GM04503 (cell line): ENCODE measurements around the gene SLC24A4.

Source experiments
- DNase-seq: peaks from one replicate; pipeline ENCODE4 v3.0.0-alpha.2; 2012; ENCODE audit warnings: low read depth

SLC24A4 gene

DNA sequence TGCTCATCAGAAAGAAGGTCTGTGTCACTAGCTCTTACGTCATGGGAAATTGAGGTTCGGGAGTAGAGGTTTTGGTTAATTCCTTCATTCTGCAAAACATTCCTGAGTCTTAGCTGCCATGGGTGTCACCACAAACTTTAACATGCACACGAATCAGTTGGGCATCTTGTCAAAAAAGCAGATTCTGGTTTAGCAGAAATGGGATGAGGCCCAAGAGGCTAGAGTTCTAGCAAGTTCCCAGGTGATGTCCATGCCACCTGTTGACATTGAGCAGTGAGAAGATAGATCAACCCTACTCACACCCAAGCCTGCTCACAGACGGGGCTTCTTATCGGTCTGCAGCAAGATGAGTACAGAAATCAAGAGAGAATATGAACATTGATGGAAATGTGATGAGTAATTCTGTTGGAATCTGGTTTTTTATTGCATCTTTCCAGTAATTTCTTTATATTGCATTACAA, 179.0 kb downstream of the SLC24A4 start:
- peak; percentile 86 for DNase-seq

DNA sequence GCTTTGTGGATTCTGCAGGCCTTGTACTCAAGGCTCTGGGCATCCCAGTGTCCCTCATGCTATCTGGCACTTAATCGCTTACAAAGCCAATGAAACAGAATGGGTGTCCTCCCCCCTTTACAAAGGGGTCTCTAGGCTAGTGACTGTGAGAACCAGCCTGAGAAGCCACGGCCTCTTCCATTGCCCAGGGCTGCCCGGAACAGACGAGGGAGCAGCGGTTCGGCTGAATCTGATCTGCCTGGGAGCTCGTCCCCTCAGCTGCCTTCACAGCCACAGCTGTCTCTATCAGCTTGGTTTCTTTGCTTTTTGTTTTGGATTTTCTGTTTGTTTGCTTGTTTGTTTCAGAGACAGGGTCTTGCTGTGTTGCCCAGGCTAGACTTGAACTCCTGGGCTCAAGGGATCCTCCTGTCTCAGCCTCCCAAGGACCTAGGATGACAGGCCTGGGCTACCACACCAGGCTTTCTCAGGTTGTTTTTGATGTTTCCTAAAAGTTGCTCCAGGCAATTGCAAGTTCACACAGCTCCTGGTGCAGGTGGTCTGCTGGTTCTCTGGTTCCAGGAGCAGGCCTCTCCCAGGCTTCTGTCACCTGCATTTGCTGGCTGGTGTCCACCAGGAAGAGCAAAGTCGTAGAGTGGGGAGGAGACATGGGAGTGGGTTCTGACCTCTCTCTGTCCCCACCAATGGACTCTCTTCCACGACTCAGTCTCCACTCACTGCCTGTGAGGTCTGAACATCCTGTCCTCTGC, 179.7 kb downstream of the SLC24A4 start:
- DNase-seq, result no peak

DNA sequence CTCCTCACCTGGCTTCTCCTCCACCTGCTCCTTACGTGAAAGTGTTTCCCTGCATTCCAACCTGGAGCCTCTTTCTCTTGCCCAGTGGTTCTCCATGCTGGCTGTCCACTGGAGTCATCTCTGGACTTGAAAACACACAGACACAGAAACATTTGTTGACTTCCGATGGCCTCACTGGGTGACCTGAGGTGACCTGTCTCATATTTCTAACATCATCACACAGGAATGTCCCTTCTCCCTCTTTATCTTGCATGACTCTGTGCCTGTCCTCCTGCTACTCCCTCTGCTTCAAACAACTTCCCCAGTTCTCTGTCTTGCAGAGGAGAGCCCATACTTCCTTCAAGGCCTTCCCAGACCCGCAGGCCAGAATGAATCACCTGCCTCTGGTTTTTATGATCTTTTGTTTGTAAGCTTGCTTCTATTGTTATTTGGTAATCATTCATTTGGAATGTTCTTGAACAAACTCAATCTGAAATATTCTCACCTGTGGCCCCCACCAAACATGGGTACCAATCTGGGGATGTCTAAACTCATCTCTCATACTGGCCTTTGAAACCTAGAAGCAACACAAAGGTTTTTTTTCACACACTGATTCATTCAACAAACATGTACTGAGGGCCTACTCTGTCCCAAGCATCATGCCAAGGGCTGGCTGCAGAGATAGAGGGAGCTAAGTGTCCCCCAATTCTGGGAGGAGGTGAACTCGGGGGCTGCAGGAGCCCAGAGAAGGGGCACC, 181.0 kb downstream of the SLC24A4 start:
- peak; percentile 77 for DNase-seq

DNA sequence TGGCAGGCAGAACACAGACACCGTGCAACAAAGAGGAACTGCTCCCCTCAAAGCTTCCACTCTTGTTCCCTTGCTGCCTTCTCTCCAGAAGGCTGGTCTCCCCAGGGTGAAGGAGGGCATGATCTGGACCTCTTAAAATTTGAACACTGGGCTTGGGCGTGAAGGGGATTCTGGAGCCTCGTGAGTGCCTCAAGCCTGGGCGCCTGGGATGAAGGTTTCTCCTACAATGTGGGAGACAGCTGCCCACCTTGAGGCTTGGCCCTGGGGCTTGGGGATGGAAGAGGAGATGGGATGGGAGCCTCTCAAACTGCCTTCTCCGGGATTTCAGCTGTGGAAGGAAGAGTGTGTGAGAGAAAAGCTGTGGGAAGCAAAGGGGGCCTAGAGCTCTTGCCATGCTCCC, 182.9 kb downstream of the SLC24A4 start:
- no peak for DNase-seq

DNA sequence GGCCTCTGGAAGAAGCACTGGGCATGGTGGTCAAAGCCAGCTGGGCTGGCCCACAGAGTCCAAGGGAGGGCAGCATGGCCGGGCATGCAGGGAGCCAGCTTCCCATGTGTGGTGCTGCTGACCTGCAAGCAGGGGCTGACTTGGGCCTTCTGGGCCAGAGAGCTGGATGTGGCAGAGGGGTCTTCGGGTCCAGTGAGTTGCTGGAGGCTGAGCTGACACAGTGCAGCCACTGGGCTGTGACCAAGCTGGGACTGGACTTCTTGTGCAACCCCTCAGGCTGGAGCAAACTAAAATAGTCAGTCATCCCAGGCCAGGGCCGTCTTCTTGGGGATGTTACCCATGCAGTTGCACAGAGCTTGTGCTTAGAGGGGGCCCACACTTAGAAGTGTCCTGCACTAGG, 183.3 kb downstream of the SLC24A4 start:
- DNase-seq, result no peak

DNA sequence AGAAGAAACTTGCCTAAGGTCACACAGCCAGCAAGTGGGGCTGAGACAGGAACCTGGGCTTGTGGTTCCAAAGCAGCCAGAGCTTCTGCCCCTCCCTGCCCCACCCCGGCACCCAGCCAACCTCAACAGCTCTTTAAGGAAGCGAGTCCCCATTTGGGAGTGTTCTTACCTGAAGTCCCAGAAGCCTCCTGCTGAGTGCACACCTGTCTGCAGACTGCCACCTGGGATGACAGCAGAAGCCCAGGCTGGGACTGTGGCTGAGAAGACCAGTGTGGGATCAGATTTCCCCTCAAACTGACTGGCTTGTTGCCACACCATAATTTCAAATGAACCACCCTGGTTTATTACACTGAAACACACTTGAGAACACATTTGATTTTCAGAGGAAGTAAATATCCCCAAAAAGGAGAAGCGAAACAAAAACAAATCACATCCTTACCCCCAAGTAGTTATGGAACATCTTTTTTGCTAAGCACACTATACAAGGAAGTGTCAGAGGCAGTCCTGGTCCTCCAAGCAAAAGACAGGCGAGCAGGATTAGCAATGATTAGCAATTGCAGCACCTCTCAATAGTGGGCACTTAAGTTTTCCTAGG, 184.3 kb downstream of the SLC24A4 start:
- DNase-seq, result no peak

DNA sequence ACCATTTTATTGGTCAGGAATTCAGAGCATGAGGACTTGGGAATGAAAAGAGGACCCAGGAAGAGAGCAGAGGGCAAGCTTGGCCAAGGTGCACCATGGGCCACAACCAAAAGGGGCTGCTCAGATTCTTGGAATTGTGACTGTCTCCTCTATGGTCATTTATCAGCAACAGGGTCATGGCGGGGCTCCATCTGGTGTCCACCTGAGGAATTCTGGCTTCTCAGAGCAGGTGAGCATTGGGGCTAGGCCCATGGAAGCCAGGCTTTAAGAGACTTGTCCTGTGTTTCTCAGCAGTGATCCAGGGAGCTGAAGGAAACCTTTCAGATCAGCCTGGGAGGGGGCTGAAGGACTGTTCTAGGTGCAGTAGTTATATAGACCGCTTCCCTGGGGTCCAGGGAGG, 188.0 kb downstream of the SLC24A4 start:
- DNase-seq, result no peak

DNA sequence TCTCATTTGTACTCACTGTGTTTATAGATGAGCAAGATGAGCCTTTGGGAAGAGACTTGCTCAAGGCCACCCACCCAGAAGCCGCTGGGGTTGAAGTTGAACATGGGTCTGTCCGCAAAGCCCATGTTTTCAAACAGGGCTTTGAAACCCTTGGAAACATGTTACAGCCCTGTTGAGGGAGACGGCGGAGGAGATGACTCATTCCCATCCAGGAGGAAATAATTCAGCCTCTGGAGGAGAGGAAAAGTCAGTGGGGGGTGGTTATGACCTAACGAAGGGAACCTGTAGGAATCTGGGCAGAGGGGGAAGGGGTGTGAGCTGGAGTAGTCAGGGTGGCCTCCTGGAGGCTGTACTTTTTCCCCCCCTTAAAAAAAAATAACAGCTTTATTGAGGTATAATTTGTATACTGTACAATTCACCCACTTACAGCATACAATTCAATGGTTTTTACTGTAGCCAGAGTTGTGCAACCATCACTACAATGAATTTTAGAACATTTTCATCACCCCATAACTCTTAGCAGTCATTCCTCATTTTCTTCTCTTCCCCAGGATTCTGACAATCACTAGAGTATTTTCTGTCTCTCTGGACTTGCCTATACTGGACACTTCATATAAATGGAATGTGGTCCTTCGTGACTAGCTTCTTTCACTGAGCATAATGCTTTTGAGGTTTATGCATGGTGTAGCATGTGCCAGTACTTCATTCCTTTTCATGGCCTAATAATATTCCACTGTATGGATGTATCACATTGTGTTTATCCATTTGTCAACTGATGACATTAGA, 188.7 kb downstream of the SLC24A4 start:
- DNase-seq, result peak; percentile 99

DNA sequence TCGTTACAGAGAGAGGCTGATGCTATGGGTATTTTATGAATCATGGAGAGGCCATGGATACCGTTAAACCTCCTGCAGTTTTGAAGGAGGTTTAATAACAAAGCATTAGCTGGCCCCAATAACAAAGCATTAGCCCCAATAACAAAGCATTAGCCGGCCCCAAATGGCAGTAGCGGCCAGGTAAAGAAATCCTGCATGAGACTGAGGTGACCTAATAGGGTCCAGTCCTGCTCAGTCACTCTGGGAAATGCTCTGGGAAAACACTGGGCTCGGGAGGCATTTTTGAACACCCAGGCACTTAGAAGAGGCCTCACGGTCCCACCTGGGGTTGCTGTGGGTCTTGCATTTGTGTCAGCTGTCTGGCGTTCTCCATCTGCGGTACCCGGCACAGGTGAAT, 189.8 kb downstream of the SLC24A4 start:
- no peak for DNase-seq

DNA sequence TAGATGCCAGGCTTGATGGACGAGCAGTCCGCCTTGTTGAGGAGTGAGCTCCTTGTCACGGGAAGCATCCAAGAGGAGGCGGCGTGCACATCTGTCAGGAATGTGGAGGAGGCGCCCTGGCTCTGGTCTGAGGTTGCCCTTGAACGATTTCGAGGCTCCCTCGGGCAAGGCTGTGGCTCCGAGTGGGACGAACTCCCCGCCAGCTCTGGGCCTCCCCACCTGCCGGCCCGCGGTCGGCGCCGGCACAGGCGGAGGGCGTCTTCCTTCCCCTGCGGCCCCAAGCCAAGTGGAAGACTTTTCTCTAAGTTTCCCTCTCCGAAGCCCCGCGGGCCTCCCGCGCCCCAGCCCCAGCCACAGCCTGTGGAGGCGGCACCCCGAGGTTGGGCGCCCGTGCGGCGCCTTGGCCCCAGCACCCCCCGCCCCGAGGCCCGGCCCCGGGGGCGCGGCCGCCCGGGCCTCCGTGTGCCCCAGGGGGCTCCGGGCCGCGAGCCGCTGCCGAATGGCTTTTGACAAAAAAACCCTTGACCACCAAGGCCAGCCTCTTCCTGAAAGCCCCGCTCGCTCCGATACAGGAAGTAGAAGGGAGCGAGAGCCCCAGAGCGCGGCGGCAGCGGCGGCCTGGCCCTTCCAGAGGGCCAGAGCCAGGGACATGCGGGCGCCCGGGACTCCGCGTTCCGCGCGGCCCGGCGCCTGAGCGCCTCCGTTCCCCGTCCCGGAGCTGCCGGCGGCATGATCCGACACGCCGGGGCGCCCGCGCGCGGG, 190.4 kb downstream of the SLC24A4 start, which contains the start of gene RIN3:
Gene RIN3, plus strand, starts transcription at position 578 of the 762 bp plus-strand sequence. Its CDS starts 152 bp downstream, at position 730.
- DNase-seq, result no peak

DNA sequence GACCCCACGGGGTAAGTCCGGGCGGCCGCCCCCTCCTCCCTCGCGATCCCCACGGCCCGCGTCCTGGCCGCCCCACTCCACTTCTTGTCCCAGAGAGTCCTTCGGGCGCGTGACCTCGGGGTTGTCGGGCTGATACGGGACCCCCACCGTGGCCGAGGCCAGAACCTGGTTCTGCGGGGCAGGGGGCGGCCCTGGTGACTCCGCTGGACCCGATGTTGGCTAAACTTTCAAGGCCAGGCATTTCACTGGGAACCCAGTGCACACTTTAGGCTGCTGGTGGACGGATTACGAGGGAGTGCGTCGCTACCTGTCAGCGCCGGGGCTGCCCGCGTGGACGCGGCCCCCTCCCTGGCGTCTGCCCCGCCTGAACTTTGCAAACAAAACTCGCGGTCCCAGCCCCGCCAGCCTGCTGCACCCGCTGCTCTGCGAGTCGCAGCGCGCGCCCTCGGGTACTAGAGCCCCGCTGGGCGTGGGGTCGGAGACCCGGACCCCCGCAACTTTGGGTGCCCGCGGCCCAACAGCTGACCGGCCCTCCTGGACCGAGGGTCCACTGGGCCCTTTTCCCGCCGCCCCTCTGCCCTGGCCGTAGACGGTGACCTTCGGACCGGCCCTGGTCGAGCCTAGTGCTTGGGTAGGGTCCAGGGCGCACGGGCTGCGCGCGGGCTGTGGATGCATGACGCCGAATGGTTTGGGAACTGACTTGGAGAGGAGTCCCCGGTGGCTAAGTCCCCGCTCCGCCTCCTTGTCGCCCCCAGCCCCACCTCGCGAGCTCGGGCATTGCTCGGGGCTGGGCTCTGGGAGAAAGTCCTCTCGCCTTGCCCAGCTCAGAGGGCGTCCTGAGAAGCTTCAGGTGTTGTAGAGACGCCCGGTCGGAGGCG, 191.2 kb downstream of the SLC24A4 start:
- no peak for DNase-seq

DNA sequence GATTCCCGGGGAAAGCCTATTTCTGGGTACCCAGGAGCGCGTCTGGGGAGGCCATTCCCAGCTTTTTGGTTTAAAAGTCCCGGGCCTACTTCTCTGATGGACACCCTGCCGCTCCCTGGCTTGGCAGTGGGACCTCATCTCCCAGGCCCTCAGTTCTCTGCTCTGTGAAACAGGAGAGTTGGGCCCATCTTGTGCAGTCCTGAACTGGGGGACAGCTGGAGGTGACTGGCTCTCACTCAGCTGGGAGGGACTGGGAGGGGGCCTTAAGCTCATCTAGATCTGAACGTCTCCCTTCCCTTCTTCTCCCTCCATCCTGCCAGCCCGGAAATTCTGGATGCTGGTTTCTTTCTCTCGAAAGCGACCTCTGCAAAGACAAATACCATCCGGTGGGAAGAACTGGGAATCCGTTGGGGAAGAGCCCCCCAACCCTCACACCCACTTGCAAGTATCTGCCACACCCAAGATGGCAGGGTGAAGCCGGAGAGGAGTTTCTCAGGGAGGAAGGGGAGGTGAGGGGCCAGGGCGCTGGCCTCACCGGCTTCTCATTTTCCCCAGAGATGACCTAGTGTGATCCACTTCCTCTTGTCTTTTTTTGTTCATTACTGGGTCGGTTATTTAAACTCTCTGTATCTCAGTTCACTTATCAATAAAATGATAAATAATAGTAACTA, 192.0 kb downstream of the SLC24A4 start:
- no peak for DNase-seq

DNA sequence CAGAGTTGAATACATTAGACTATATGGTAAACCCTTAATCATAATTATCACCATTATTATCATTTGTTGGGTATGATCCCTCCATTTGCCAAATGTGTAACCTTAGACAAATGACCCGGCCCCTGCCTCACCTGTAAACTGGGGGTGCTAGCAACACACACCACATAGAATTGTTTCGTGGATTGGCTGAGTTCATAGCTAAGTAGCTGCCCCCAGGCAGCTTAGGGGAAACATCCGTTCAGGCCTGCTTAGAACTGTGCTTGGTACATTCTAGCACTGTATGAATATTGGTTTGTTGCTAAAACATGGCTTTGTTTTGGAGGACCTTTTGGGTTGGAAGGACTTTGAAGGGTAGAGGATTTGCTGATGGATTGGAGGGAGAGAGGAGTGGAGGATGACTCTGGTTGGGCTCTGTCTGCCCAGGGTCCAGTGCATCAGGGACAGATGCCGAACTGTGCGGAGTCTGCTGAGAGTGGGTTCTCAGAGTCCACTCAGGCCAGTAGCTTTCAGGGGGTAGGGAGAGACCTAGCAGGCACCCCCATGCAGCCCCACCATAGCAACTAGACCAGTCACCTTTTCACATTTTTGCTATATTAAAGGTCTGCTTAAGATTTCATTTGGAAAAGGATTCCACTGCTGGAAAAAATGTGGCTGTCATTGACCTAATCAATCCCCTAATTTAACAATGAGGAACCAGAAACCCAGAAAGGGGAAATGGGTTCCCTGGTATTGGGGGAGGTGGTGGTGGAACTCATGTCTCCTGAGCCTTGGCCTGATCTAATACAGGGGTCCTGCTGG, 192.8 kb downstream of the SLC24A4 start:
- DNase-seq, result no peak

DNA sequence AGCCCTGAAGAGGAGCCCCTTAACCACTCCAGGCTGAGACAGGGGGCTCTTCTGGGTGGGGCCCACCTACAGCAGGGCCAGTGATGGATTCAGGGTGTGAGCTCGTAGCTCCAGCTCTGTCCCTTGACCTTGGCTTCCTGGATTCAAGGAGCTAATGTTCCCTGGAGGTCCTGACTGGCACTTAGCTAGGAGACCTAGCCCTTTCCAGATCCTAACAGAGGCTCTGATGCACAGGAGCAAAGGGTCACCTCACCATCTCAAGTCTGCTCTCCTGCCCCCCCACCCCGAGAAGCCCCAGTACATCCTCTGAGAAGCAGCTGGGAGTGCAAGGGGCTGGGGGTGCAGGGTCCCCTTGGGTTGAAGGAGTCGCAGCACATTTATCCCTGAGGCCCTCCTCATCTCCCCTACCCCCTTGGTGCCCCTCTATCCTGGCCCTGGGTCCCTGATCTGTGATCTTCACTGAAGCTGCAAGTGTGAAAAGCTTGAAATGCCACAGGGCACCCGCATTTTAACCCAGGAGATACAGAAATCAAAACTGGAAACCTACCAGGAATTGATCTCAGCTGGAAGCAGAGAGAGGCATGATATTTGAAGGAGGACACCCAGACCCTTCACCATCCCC, 193.5 kb downstream of the SLC24A4 start:
- DNase-seq, result no peak

DNA sequence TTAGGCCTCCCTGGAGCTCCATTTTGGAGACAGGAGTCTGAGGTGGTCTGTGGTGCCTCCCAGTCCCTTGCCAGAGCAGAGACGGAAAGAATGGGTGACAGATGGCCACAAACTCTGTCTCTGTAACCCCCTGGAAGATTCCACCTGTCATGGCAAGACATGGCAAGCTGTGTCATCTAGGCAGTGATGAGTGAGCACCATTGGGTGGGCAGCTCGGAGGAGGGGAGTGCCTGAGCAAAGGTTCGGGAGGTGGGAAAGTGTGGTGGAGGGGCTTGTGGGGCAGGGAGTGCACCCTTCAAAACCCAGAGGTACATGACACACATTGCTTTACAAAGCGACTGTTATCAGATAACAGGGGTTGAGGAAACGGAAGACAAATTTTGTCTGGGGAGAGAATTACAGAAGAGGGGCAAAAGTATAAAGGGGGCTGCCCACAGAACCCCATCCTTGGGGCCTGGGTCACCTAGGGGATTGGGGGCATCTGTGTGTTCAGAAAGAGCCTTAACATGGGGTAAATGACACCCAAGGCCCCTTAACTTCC, 194.1 kb downstream of the SLC24A4 start:
- no peak for DNase-seq

DNA sequence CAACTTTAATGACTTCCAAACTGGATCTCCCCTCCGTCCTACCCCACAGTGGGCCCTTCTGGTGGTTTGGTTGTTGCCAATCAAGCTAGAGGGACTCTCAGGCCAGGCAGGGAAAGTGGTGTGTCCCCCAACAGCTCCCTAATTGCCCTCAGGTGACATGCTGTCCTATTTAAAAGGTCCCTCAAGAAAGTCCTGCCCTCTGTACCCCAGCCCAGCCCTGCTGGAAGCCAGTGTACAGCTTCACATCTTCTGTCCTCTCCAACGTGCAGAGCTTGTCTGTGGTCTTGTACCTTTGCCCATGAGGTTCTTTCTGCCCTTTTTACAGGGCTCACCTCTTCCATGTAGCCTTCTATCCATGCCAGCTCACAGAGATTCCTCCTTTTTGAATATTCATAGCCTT, 194.8 kb downstream of the SLC24A4 start:
- no peak for DNase-seq

DNA sequence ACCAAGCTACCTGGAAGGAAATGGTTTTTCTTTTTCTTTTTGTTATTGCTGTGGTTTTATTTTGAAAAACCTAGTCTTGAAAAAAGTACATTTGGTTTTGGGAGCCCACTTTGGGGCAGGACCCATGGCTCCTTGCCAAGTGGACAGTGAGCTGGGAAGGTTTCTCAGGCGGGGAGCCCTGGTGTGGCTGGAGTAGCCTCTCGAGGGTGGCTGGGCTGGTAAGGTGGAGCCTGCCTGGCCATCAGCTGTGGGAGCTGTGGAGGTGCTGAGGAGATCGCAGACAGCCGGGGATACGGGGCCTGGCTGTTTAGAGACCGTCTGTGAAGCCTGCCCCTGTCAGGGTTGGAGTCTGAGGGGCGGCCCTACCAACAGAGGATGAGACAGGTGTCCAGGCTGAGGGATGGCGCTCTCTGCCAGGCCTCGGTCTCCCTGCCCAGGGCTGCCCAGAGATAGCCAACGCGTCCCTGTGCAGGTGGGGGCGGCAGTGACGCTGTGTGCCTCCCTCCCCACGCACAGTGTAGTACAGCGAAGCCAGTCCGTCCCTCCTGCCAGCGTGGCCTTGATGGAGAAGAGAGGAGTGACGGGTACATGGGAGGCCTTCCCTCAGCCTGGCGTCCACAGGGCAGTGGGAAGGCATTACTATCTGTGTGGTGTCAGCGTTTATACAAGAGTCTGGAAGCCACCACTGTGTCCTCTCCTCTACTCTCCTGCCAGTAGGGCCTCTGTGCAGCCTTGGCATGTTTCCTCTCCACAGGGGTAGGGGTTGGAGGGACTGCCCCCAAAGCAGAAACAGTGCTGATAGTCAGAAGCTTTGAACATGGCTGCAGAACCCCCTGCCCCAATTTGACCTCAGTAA, 196.5 kb downstream of the SLC24A4 start:
- DNase-seq, result no peak
